Measurements from ENCODE around the gene MZF1.
"Not testable (repeated sequence)": the region's sequence is repeated elsewhere in the genome, so short reads cannot be mapped to it uniquely, and the experiment has no call there.

MZF1 gene

DNA sequence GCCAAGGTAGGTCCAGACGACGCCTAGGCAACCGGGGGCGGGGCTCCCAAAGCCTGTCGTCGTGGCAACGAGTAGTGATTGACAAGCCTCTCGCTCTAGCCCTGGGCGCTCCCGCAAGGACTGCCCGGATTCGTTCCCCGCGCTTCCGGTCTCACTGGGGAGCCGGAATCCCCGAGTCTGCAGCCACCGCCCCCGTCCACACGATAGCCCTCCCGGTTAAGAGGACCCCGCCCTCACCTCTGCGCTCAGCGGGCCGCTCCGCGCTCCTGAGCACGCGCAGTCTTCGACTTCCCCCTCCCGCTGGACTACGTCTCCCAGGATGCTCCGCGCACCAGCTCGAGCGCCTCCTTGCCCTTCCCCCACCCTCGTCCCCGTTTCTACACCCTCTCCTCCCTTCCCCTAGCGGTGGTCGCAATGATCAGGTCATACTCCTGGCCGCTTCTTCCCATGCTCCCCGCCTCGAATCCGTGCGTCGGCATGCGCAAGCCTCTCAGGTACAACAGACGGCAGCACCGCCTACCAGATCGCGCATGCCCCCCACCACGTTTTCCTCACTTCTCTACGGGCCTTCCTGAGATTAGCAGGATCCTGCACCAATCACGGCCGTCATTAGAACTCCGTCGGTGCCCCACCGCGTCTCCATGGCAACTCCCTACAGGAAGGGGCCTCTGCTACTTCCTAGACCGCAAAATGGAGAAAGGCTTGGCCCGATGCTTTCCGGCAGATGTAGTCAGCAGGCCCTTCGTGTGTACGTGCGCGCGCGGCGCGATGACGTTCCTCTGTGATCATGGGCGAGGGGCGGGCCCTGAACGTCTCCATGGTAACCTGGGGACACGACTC, at the start of gene MZF1:
MZF1 (minus strand) TSS at position 518 of the 840 bp plus-strand sequence. CDS start 1,946 bp downstream, outside the sequence.
- TF ChIP-seq, protein P1, sequence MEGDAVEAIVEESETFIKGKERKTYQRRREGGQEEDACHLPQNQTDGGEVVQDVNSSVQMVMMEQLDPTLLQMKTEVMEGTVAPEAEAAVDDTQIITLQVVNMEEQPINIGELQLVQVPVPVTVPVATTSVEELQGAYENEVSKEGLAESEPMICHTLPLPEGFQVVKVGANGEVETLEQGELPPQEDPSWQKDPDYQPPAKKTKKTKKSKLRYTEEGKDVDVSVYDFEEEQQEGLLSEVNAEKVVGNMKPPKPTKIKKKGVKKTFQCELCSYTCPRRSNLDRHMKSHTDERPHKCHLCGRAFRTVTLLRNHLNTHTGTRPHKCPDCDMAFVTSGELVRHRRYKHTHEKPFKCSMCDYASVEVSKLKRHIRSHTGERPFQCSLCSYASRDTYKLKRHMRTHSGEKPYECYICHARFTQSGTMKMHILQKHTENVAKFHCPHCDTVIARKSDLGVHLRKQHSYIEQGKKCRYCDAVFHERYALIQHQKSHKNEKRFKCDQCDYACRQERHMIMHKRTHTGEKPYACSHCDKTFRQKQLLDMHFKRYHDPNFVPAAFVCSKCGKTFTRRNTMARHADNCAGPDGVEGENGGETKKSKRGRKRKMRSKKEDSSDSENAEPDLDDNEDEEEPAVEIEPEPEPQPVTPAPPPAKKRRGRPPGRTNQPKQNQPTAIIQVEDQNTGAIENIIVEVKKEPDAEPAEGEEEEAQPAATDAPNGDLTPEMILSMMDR (IDR thresholded peaks at IDR 0.05; ENCODE audit: insufficient read depth, missing control alignments): no peak
- FAIRE-seq: no peak
- DNase-seq (ENCODE audit: insufficient read length, low spot score): no peak

DNA sequence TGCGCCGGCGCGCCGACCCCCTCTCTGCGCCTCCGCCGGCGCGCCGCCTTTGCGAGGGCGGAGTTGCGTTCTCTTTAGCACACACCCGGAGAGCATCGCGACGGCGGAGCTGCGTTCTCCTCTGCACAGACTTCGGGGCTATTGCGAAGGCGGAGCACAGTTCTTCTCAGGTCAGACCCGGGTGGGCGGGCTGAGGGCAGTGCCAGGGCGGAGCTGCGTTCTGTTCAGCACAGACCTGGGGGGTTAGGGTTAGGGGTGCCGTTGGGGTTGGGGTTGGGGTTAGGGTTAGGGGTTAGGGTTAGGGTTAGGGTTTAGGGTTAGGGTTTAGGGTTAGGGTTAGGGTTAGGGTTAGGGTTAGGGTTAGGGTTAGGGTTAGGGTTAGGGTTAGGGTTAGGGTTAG, 34.1 kb upstream of the MZF1 start:
- FAIRE-seq; DNase-seq (ENCODE audit: insufficient read length, low spot score): not testable (repeated sequence)

DNA sequence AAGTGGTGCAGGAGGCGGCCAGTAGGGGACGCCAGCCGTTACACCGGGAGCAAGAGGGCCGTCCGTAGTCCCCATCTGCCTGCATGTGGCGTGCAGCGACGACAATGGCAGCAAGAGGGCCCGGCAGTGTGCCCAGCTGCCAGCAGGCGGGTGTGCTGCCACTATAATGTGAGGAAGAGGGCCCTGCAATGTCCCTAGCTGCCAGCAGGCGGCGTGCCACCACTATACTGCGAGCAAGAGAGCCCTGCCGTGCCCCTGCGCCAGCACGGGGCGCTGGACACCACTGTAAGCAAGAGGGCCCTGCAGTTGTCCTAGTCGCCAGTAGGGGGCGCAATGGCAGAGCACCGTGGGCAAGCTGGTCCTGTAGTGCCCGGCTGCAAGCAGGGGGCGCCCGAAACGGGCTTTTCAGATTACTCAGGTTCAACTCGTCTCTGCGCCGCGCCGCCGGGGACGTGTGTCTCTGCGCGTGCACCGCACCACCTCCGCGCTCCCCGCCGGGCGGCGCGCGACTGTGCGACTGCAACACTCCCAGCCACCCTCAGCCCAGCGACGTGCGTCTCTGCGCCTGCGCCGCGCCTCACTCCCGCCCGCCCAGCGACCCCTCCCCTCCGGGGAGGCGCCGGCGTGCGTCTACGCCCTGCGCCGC, 33.2 kb upstream of the MZF1 start:
- FAIRE-seq; DNase-seq (ENCODE audit: insufficient read length, low spot score): not testable (repeated sequence)

GRCh38 chr19:58586133-58586765, 13.1 kb upstream of the MZF1 start:
- FAIRE-seq: no peak
- TF ChIP-seq, protein P1 (IDR thresholded peaks at IDR 0.05; ENCODE audit: insufficient read depth, missing control alignments): no peak
- DNase-seq (ENCODE audit: insufficient read length, low spot score): no peak

DNA sequence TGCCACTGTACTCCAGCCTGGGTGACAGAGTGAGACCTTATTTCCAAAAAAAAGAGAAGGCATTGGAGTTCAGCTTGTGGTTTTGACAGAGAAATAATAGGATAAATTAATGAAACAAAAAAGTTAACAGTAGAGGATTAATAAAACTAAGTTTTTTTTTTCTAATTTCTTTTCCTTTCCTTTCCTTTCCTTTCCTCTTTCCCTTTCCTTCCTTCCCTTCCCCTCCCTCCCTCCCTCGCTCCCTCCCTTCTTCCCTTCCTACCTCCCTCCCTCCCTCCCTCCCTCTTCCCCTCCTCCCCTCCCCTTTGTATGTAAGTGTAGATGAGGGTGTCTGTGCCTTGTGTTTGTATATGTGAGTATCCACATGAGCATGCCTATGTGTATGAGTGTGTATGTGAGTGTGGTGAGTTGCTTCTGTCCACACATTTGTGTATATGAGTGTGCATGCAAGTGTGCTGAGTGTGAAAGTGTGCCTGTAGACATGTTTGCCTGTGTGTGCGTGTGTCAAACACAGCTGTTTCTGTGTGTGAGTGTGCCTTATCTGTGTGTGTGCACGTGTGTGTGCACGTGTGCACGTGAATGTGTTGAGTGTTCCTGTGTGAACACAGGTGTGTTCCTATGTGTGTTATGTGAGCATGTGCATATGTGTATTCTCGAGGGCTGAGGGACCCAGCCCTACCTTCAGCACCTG, 12.5 kb upstream of the MZF1 start:
- FAIRE-seq (no peak), DNase-seq (ENCODE audit: insufficient read length, low spot score) (no peak)
- TF ChIP-seq, protein P1 (IDR thresholded peaks at IDR 0.05; ENCODE audit: insufficient read depth, missing control alignments): no peak

DNA sequence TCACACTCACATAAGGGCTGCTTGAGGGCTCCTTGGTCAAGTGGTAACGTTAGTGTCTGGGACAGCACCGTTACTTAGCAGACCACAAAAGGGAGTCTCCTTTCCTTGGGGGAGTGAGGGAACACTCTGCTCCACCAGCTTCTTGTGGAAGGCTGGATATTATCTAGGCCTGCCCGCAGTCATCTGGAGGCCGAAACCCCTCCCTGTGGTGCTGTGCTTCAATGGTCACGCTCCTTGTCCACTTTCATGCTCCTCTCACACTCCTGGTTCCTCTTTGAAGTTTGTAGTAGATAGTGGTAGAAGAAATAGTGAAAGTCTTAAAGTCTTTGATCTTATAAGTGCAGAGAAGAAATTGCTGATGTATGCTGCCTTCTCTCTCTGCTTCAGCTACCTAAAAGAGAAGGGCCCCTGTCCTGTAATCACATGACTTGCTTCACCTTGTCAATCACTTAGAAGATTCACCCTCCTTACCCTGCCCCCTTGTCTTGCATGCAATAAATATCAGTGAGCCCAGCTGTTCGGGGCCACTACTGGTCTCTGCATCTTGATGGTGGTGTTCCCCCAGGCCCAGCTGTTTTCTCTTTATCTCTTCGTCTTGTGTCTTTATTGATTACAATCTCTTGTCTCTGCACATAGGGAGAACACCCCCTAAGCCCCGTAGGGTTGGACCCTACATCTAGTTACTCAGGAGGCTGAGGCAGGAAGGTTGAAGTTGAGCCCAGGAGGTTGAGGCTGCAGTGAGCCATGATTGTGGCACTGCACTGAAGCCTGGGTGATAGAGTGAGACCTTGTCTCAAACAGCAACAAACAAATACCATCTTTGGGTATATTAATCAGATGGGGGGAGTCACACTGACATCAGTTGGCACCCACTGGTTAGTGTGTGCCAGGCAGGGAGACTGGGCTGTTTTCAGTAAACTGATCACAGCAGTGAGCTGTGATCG, 11.6 kb upstream of the MZF1 start:
- FAIRE-seq (no peak), DNase-seq (ENCODE audit: insufficient read length, low spot score) (no peak)
- TF ChIP-seq, protein P1 (IDR thresholded peaks at IDR 0.05; ENCODE audit: insufficient read depth, missing control alignments): no peak

- FAIRE-seq: no peak
- TF ChIP-seq, protein P1 (IDR thresholded peaks at IDR 0.05; ENCODE audit: insufficient read depth, missing control alignments): no peak
- DNase-seq (ENCODE audit: insufficient read length, low spot score): no peak
Observed at GRCh38 chr19:58582985-58583384, 9.8 kb upstream of the MZF1 start.

Data from D721Med (cell line).